Activated CD8-positive, alpha-beta memory T cell treated with anti-CD3 and anti-CD28 coated beads, Interleukin-2, amount 50 U/mL, for 1 hour (primary cell): Measurements from ENCODE around the gene GPLD1.

Experiments used
- DNase-seq: peaks from one replicate; pipeline ENCODE4 v3.0.0-alpha.2; 2020; ENCODE audit errors: extremely low read depth

The GPLD1 gene

GRCh38 chr6:24500683-24501082, 11.3 kb upstream of the GPLD1 start:
- DNase-seq = no peak

GRCh38 chr6:24497254-24497970, 8.0 kb upstream of the GPLD1 start:
- DNase-seq = no peak

GRCh38 chr6:24494821-24495795, 5.7 kb upstream of the GPLD1 start, which contains the start of gene ALDH5A1:
ALDH5A1 (plus strand) TSS chr6:24494969; CDS start chr6:24494997, 28 bp downstream.
- DNase-seq = peak; percentile 28

- no peak for DNase-seq
Measured at GRCh38 chr6:24493945-24494820, 4.8 kb upstream of the GPLD1 start.

GRCh38 chr6:24492475-24492874, 3.1 kb upstream of the GPLD1 start:
- DNase-seq = no peak

GRCh38 chr6:24490948-24491347, 1.6 kb upstream of the GPLD1 start:
- DNase-seq = no peak

- DNase-seq = no peak
Measured at GRCh38 chr6:24489881-24490280, 503 bp upstream of the GPLD1 start.

GRCh38 chr6:24486065-24486464, 3.3 kb downstream of the GPLD1 start:
- DNase-seq = no peak

- DNase-seq = no peak
Measured at GRCh38 chr6:24484657-24485323, 4.6 kb downstream of the GPLD1 start.

GRCh38 chr6:24481449-24481848, 7.9 kb downstream of the GPLD1 start:
- DNase-seq = no peak

GRCh38 chr6:24480705-24481104, 8.7 kb downstream of the GPLD1 start:
- DNase-seq = no peak

GRCh38 chr6:24478903-24479302, 10.5 kb downstream of the GPLD1 start:
- no peak for DNase-seq

GRCh38 chr6:24477070-24477469, 12.3 kb downstream of the GPLD1 start:
- no peak for DNase-seq

- no peak for DNase-seq
Measured at GRCh38 chr6:24476631-24477030, 12.7 kb downstream of the GPLD1 start.

GRCh38 chr6:24472181-24472580, 17.2 kb downstream of the GPLD1 start:
- no peak for DNase-seq

GRCh38 chr6:24469811-24470210, 19.6 kb downstream of the GPLD1 start:
- no peak for DNase-seq

GRCh38 chr6:24464253-24465038, 24.9 kb downstream of the GPLD1 start:
- no peak for DNase-seq

GRCh38 chr6:24460966-24461365, 28.4 kb downstream of the GPLD1 start:
- DNase-seq = no peak

- DNase-seq = no peak
Measured at GRCh38 chr6:24458941-24459340, 30.4 kb downstream of the GPLD1 start.

- no peak for DNase-seq
Measured at GRCh38 chr6:24458134-24458533, 31.2 kb downstream of the GPLD1 start.
